ENCODE data around the gene DNM3. TPM values are rescaled to one million over a fixed set of nuclear protein-coding genes. Genes with fewer than 3 reads are reported as not detected.

The DNM3 gene
- total and polyA plus RNA-seq, 9 of the 15 experiments (the other 6 are each of a cell fraction or from before 2014, with no cell fraction given), result 0.08 to 0.36 (median 0.22) TPM; not detected in 1

DNA sequence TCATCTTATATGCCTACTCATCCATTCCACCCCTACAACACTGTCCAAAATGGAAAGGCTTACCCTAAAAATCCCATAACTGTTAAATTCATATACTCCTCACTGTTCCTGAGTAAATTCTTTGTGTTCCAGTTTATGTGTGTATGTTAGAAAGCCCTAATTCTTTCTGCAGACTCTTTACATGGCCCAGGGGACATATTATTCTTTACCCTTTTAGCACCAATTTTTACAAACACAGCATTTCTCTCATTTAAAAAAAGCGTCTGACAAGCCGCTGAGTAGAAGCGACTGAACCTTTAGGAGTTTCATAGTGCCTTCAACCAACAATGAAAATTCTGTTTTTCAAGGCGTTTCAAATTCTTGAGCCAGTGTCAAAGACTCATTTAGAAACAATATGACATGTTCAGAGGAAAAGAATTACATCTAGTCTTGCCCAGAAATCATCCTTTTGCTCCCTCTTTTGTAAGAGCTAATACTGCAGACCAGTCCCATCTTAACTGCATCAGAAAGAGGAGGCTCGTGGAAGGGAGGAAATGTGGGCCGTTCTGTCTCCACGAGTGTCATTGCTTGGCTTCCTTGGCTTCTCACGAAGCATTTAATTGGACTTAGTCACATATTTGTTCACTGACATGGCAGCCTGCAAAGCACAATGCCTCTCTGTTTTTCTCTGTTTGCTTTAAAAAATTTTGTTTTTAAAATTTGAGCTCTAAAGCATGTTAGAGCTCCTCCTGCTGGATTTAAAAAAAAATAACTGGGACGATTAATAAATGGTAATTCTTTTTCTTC is 557.9 kb downstream of the DNM3 start (continued):
- peak; percentile 39 to 82 (median 59); a peak in 4 of 6 replicates for TF ChIP-seq CTCF (IDR thresholded peaks at IDR 0.05 in 2 of 3, conservative IDR thresholded peaks at IDR 0.05 in 1 of 3; ENCODE audit: insufficient read depth in 2 of 3, low read depth in 1 of 3, low read length in 3 of 3)

DNA sequence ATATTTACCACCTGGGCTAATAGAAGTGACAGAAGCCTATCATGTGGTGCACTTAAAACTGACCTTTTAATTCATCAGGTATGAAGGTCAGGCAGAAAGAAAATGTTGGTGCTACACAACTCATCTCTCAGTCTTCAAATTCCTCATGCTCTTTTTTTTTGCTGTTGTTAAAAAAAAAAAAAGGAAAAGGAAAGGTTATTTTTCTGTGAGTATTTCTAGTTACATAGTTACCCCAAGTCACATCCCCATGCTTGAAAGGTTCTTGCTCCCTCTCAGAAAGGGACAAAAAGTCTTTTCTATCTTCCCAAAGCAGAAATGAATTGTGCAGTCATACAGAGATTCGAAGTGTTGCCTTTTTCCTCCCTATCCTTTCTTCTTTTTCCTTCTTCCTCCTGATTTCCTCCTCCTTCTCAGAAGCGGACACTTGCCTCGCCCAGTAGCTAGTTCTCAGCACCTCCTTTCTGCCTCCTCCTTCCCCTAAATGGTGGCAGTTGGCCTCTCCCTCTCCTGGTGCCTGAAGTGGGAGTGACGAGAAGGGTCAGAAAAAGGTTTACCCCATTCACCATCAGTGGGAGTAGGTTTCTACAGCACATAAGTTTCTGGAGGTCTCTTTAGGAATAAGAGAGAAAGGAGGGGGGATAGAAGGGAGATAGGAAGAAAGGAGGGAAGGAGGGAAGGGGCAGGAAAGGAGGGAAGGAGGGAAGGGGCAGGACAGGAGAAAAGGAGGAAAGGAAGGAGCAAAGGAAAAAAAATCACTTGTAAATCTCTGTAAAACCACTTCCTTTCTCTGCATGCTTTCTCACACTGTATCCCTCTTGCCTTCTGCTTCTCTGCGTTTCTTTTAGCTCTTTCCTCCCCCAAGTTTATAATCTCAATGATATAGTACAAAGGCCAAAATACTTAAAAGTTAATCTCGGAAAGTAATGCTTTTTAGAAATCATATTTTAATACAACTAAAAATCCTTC is 558.7 kb downstream of the DNM3 start:
- in situ Hi-C loops (cut with MboI) (loop anchor here (10.0 kb wide), 1 partner anchor 595 kb away; no protein-coding TSS in a partner anchor), intact Hi-C loops (cut with micrococcal nuclease) (loop anchor here (1.0 to 10.0 kb wide), 3 partner anchors 398 to 745 kb away; partner anchors contain the start of gene MYOC)
- H3K4me3 ChIP-seq, result no peak overlapping the region
- H2AFZ ChIP-seq (ENCODE audit: low read depth, low read length), result no peak overlapping the region; the same call in 1 of the 2 replicates
- no peaks in the 10 kb centered on the region for H3K79me2 ChIP-seq (ENCODE audit: control insufficient read depth, insufficient read depth, low read length)
- WGBS (ENCODE audit: insufficient coverage, low coverage, missing lambda C conversion rate), result 5% methylated on average over 6 of the region's 6 CpGs
- DNase-seq (ENCODE audit: extremely low read depth in 1 of 4, low spot score in 3 of 4), result no peak
- ChIA-PET POLR2A (interaction anchor here (0.7 to 1.1 kb wide), 5 partner anchors 9 to 418 kb away, joined by 3 read pairs; no protein-coding TSS in a partner anchor), CTCF (ENCODE audit: low intra/inter-chr PET ratio) (interaction anchor here (0.6 to 2.4 kb wide), 6 partner anchors 29 to 834 kb away, joined by 3 to 11 read pairs (median 5); no protein-coding TSS in a partner anchor)
- no peaks in the 10 kb centered on the region for H3K9me1 ChIP-seq (ENCODE audit: control insufficient read depth, insufficient read depth, low read length)
- H3K4me1 ChIP-seq (replicated peaks in 1 of 2; ENCODE audit: control insufficient read depth in 2 of 2, insufficient read depth in 2 of 2, low read length in 2 of 2), result no peaks in the 10 kb centered on the region; a peak in 1 of 5 replicates
- H3K27me3 ChIP-seq (ENCODE audit: control insufficient read depth in 2 of 2, insufficient read depth in 2 of 2, low read length in 2 of 2), result 0 out of 5 replicates have a peak, but pooled peaks cover 0 to 4% of the 10 kb centered on the region in 2 experiments
- no peaks in the 10 kb centered on the region for H3K9me3 ChIP-seq (replicated peaks; ENCODE audit: control insufficient read depth, insufficient read depth, low read depth, low read length)
- no peak for ATAC-seq
- FAIRE-seq, result no peak
- H3K4me2 ChIP-seq (ENCODE audit: insufficient read depth, low read length), result no peak overlapping the region
- no peak overlapping the region for H3K27ac ChIP-seq (ENCODE audit: extremely low read depth, low read depth, low read length)
- no TSS peak for BruUV-seq (replicated peaks)
- no peaks in the 10 kb centered on the region for H3K36me3 ChIP-seq (ENCODE audit: control insufficient read depth, insufficient read depth, low read length)
- H4K20me1 ChIP-seq (replicated peaks; ENCODE audit: control insufficient read depth, insufficient read depth, low read length), result no peaks in the 10 kb centered on the region
- no peak overlapping the region for H3K9ac ChIP-seq (ENCODE audit: insufficient read depth in 1 of 2, low read depth in 2 of 2, low read length in 2 of 2)
- TF ChIP-seq, protein P1, sequence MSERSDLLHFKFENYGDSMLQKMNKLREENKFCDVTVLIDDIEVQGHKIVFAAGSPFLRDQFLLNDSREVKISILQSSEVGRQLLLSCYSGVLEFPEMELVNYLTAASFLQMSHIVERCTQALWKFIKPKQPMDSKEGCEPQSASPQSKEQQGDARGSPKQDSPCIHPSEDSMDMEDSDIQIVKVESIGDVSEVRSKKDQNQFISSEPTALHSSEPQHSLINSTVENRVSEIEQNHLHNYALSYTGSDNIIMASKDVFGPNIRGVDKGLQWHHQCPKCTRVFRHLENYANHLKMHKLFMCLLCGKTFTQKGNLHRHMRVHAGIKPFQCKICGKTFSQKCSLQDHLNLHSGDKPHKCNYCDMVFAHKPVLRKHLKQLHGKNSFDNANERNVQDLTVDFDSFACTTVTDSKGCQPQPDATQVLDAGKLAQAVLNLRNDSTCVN (CRISPR knock-in tag; IDR thresholded peaks at IDR 0.05), result peak; percentile 64; the same call in 1 of the 2 replicates
- TF ChIP-seq, protein P2, sequence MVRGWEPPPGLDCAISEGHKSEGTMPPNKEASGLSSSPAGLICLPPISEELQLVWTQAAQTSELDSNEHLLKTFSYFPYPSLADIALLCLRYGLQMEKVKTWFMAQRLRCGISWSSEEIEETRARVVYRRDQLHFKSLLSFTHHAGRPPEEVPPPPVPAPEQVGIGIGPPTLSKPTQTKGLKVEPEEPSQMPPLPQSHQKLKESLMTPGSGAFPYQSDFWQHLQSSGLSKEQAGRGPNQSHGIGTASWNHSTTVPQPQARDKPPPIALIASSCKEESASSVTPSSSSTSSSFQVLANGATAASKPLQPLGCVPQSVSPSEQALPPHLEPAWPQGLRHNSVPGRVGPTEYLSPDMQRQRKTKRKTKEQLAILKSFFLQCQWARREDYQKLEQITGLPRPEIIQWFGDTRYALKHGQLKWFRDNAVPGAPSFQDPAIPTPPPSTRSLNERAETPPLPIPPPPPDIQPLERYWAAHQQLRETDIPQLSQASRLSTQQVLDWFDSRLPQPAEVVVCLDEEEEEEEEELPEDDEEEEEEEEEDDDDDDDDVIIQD (CRISPR knock-in tag; IDR thresholded peaks at IDR 0.05), result no peak
- no peak for TF ChIP-seq GABPB2 (CRISPR knock-in tag; conservative IDR thresholded peaks at IDR 0.05)
- TF ChIP-seq PCBP2 (IDR thresholded peaks at IDR 0.05; ENCODE audit: low read depth, low read length, poor library complexity, severe bottlenecking), result peak; percentile 68
- TF ChIP-seq ZNF239 (CRISPR knock-in tag; IDR thresholded peaks at IDR 0.05), result no peak
- no peak for TF ChIP-seq MXD1 (CRISPR knock-in tag; IDR thresholded peaks at IDR 0.05; ENCODE audit: borderline replicate concordance, poor library complexity, severe bottlenecking)
